ENCODE data around the gene PITRM1.

DNA sequence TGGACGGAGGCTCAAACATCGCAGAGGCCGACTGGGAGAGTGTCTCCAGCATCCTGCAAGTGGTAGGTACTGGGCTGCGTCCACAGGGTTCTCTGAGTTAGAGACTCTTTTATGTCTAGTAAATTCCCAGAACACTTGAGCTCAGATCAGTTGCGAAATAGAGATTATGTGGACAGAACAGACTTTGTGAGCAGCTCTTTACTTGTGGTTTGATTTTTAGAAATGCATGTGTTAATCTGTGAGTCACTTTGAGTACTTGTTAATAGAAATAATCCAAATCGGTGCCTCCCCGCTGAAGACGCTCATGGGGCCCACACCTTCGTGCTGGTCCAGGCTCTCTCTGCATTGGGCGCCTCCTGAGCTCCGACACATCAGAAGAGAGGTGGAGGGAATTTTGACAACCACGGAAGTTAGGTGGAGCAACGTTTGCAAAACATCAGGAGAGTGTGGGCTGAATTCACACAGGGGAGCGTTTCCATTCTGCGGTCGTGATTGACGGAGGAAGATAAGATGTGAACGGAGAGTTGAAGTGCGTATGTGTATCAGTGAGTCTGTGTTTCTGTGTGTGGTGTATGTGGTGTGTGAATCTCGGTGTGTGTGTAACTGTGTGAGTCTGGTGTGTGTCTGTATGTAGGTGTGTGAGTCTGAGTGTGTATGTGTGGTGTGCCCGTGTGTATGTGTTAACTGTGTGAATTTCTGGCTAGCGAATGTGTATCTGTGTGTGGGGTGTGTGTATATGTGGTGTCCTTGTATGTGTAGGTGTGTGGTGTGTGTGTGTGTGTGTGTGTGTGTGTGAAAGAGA lies 73.1 kb downstream of the PITRM1 start:
- TF ChIP-seq POLR2A (IDR thresholded peaks at IDR 0.05) (no peak), POLR2AphosphoS5 (IDR thresholded peaks at IDR 0.05) (no peak), CTCF (IDR thresholded peaks at IDR 0.05) (no peak)
